ENCODE results near the gene ABTB2.

- TF ChIP-seq CTCF (IDR thresholded peaks at IDR 0.05) (no peak), POLR2A (IDR thresholded peaks at IDR 0.05) (no peak)
Observed at GRCh38 chr11:34407121-34407813, 49.5 kb upstream of the ABTB2 start.

All from right lobe of liver (tissue), 4 donors.